Astrocyte of the hippocampus (primary cell): ENCODE measurements around the gene SKAP1.
"Not testable (repeated sequence)": the region's sequence is repeated elsewhere in the genome, so short reads cannot be mapped to it uniquely, and the experiment has no call there.

Source experiments
- DNase-seq: peaks from one replicate; pipeline ENCODE4 v3.0.0; 2011; ENCODE audit warnings: low read depth, low spot score

SKAP1 gene

GRCh38 chr17:48373130-48373830 lies 56.7 kb downstream of the SKAP1 start:
- no peak for DNase-seq

- not testable (repeated sequence) for DNase-seq
Measured at GRCh38 chr17:48368967-48369366, 61.0 kb downstream of the SKAP1 start.

DNA sequence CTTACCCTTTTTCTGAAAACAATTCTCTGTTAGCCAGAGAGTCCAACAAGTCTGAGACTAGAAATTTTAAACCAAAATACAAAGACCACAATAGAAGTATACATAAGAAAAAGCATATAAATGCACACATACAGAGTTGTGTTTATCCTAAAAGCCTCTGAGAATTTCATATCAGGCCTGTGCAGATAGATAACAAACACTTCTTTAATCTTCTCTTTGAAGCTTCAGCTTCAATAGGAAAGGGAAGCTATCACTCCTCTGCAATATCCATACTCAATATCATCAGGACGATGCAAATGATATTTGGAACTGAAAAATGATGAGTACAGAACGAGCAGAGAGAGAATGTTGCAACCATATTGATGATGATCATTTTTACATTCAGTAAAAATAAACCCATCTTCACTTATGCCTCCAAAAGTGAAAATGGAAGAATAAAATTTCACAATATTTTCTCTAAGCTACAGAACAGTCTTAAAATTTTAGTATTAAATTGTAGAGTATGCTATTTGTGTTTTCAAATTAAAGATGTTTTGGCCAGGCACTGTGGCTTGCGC lies 61.6 kb downstream of the SKAP1 start:
- DNase-seq: no peak

DNA sequence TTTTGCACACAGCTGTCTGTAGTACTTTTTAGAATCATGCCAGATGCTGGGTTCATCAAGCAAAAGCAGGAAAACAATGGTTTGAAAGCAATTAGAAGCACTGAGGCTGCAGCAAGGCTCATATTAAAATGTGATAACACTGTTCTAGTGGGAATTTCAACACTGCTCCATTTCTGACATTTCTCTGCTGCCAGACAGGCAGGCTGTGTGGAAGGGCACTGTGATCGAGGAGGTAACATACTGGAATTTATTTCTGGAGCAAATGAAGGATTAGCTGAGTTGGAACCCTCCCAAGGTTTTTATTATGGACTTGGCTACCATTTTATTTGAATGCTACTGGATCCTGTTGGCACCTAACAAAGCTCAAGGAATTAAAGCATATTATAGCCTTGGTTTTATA lies 66.9 kb downstream of the SKAP1 start:
- DNase-seq: no peak

DNA sequence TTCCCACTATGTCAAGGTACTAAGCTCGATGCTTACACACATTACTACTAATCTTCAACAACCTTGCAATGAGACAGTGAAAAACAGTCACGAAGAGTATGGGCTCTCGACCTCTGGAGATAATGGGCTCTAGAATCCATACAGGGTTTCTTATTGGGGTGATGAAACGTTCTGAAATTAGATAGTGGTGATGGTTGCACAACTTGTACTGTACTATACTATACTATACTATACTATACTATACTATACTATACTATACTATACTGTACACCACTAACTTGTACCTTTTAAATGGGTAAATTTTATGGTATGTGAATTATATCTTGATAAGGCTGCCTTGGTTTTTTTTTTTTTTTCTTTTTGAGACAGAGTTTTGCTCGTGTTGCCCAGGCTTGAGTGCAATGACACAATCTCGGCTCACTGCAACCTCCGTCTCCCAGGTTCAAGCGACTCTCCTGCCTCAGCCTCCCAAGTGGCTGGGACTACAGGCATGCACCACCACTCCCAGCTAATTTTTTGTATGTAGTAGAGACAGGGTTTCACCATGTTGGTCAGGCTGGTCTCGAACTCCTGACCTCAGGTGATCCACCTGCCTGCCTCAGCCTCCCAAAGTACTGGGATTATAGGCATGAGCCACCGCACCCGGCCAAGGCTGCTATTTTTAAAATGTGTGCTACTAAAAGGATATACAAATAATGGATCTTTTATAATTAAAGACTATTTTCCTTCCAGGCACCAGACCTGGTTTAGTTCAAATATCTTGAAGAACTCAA lies 69.0 kb downstream of the SKAP1 start:
- DNase-seq: not testable (repeated sequence)

DNA sequence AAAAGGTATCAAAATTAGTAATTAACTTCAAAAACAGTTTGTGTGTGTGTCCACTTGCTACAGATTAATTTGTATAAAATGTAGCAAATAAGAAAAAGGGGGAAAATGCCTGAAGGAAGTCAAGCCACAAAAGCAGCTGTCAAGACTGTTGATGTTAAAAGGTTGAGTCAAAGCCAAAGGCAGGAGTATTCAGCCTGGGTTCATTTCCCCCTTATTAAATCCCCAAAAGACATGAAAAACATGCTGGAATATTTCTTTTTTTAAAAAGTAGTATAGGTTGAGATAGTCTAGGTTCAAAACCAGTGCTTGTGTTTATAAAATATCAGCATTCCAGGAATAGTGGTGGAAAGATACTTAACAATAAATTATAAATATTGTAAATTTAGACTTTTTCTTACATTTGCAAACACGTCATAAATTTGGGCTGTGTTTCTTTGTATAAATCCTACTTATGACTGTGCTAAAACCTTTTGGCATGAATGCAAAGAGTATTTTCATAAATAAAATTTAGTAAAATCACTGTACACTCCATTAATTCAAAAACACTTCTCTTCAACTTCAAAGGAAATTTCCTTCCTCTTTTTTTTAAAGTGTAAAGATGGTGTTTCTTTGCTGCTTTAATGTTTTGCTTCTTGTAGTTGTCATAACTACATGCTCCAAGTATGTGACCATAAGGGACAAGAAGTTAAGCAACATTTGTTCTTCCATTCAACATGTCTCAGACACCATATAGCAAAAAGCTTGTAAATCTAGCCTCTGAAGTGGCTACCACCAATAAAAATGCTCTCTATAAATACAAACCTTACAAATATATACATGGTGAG lies 72.0 kb downstream of the SKAP1 start:
- no peak for DNase-seq

- DNase-seq: no peak
Measured at GRCh38 chr17:48356866-48357265, 73.1 kb downstream of the SKAP1 start.

GRCh38 chr17:48352630-48353029 lies 77.4 kb downstream of the SKAP1 start:
- peak; percentile 4 for DNase-seq

DNA sequence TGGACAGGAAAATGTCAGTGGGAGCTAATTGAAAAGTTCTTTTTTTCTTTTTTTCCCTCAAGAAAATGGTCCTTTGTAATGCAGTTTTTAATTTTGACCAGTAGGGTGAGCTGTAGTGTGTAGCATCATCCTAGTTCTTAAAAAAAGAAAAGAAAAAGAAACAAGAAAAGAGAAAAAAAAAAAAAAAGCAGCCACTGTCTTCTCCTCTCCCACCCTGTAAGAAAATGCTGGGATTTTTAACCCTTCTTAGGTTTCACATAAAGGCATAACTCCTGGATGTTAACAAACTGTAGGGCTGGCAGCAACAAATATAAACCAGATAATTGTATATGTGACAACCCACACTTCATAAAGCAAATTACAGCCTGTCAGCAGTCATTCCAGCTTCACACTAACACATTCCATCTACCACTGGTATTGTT lies 78.1 kb downstream of the SKAP1 start:
- DNase-seq: peak; percentile 66

DNA sequence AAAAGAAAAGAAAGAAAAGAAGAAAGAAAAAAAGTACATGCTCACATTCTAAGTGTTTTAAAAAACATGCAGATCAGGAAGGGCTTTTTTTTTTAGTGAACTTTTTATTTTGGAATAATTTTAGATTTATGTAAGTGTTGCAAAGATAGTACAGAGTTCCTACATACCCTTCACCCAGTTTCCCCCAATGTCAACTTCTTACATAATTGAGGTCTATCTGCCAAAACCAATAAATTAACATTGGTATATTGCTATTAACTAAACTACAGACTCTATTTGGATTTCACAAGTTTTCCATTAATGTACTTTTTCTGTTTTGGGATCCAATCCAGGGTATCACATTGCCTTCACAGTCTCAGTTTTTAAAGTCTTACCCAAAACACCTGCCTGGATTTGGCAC lies 81.7 kb downstream of the SKAP1 start:
- DNase-seq: no peak

DNA sequence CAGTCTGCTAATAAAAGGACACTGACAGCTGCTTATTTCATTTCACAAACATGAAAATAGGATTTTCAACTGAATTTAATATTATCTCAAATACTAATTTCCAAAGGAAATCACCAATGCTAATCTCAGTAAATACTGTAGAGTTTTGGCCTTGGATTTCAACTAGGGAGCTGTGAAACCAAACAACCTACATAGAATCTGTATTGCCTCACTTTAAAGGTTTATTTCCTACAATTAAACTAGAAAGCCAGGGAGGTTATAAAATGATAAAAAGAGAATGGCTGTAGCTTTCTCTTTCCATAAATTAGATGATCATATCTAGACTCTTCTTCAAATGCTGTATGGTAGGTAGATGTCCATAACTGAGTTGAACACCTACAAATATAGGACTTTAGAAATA lies 82.8 kb downstream of the SKAP1 start:
- DNase-seq: no peak

GRCh38 chr17:48344251-48344650 lies 85.8 kb downstream of the SKAP1 start:
- DNase-seq: no peak

GRCh38 chr17:48340916-48341315 lies 89.1 kb downstream of the SKAP1 start:
- no peak for DNase-seq

- no peak for DNase-seq
Measured at GRCh38 chr17:48338720-48339119, 91.3 kb downstream of the SKAP1 start.

GRCh38 chr17:48337903-48338302 lies 92.1 kb downstream of the SKAP1 start:
- not testable (repeated sequence) for DNase-seq

DNA sequence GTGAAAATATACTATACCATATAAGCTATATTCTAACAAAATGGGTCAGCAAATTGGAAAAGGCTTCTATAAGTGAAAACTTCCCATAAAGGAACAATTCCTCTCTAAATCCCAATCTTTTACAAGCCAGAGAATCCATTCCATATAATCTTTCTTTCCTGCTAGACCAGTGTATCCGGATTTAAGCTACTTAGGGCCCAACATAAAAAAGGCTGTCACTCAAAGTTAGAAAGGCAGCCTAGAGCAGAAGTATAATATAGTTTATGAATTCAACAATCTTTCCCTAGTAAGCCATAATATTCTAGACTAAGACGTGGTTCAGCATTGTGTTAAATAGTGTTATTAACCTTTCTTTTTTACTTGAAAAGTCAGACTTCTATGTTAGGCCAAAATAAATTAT lies 93.0 kb downstream of the SKAP1 start:
- no peak for DNase-seq

- peak; percentile 74 for DNase-seq
Measured at GRCh38 chr17:48335858-48336500, 94.0 kb downstream of the SKAP1 start.

DNA sequence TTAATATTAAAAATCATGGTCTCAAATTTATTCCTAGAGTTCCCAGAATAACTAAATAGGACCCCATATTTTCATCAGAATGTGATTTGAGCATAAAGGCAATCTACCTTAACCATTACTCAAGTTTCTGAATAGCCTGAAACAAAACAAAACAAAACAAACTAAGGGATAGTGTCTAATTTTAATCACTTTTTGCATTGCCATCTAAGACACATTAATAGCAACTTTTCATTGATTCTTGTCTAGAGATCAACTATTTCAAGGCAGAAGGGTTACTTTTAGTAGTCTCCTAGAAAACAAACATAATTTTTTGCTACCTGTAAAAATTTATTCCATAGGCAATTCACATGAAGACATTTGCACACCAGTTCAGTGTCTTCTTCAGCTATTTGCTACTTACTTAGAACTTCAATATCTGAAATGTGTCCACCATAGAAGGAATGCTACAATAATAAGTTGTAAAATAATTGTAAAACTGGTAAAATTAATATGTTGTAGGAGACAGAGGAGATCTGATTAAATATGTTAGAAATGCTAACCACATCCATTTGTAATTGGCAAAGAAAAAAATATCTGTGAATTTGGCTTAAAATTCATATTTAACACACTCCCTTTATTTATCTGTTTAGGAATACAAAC lies 94.7 kb downstream of the SKAP1 start:
- no peak for DNase-seq

- no peak for DNase-seq
Measured at GRCh38 chr17:48333034-48333530, 96.9 kb downstream of the SKAP1 start.

- no peak for DNase-seq
Measured at GRCh38 chr17:48330887-48331286, 99.1 kb downstream of the SKAP1 start.

DNA sequence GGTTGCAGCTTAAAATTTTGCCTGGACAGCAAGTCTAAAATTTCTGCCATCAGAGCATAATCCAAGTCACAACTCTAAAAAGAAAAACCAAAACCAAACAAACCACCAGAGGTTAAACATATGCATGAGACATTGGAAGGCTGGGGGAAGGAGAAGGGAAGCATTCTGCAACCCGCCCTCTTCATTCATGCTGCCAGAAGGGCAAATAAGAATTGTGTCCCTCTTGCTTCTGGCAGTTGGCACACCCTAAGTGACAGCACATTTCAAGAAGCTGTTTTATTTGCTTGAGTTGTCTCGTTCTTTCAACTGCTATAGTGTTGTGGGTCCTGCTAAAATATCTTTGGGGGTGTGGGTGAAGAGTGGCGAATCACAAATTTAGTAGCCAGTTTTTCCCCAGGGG lies 99.6 kb downstream of the SKAP1 start:
- no peak for DNase-seq
